HG03060 (cell line): ENCODE results near the gene SLC35A3.
"Not testable (repeated sequence)": the region's sequence is repeated elsewhere in the genome, so short reads cannot be mapped to it uniquely, and the experiment has no call there.

Source experiments
- ATAC-seq: cut with Tn5 transposase; IDR thresholded peaks from one replicate; pipeline ENCODE4 v1.9.1; 2021; ENCODE audit warnings: low read depth, moderate number of reproducible peaks; ENCODE audit not compliant: unreplicated experiment

SLC35A3 gene

DNA sequence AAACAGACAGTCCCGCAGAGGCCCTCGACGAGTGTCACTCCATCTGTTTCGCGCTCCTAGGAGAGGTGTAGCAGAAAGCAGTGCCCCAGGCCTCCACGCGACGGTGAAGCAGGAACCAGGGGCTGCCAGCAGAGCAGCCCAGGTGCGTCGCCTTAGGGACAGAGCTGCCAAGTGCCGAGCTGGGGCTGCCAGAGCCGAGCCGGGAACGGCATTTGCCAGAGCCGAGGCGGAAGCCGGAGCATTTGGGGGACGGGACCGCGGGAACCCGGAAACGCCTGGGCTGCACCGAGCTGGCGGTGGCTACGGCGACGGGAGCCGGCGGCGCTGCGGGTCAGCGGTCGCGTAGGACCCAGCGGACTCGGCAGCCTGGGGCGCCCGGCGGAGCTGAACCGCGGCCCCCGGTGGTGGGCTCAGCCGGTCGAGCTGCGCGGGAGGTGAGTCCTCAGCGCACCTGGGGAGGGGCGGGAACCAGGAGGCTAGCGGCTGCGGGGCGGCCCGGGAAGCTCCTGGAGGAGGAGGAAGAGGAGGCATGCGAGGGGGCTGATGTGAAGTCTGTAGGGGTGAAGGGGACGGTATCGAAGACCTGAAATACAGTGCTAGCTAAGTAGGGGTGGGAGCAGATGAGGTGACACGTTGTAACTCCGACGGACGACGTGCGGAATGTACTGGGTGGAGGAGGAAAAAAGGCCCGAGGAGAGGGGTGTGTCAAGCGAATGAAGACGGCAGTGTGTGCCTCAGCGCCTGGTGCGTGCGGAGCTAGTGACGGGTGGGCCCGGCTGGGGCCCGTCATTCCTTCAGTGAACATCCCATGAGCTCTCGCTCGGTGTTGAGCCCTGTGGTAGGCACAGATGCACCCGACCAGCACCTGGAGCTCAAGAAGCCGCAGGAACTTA, at the start of gene SLC35A3:
TSS of gene SLC35A3 (plus strand) at position 268 of the 893 bp plus-strand sequence. CDS start 23,559 bp downstream, outside the sequence.
- peak; percentile 73 for ATAC-seq

- ATAC-seq = no peak
Measured at GRCh38 chr1:99934801-99935200, 35.0 kb upstream of the SLC35A3 start.

DNA sequence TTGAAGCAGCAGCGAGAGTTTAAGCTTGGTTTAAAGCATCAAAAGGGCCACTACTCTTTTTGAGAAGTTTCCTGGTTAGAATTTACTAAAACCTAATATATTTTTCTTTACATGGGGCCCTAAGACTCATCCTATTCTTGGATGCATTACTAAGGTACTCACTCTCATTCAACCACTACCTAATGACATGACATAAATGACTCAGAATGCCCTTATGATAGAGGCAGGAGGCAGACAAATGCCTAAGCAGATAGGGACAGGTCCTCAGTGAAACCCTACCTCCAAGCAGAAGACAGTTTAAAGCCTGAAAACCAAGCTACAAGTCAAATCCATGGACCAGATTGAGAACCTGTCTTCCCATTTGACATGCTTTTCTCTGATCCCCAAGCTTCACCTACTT, 34.3 kb upstream of the SLC35A3 start:
- no peak for ATAC-seq

GRCh38 chr1:99936071-99936470, 33.7 kb upstream of the SLC35A3 start:
- ATAC-seq = no peak

- no peak for ATAC-seq
Measured at GRCh38 chr1:99942723-99943122, 27.1 kb upstream of the SLC35A3 start.

DNA sequence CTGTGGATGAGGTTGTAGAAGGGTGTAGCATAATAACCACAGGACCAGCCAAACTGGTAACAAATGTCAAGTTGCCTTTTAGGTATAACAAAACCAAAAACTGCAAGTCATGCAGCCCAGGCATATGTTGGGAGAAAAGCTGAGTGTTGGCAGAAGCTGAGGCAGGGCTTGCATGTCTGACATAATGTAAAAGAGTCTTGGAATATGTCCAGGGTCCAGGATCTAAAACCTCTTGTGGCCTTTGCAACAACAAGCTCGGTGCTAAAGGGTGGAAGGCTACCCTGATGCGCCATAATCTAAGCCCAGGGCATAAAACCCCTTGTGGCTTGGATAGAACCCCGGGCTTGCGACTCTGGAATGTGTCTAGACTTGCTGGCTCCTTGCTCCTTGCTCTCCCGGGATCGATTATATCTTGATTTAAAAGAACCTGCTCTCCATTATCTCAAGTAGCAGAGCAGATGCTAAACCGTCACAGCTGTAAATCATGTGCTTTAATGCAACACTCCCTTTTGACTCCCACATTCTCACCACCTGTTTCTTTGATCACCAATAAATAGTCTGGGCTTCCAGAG, 26.5 kb upstream of the SLC35A3 start:
- ATAC-seq = no peak

- no peak for ATAC-seq
Measured at GRCh38 chr1:99944192-99944591, 25.6 kb upstream of the SLC35A3 start.

DNA sequence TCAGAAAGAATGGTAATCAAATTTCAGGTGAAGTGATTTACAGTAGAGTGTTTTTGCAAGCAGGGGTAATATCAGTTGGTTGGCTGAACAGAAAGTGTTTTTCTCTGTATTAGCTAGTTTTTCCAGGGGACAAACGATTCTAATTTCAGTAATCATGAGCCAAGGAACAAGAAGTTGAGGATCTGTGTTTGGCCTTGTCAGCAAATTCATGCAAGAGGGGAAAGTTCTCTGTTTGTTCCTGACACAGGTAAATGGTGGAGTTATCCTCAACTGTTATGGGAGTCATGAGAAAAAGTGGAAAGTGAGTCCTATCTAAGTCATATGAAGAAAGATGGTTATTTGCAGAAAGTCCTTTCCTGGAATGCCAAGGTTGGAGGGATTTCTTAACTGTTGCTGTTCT, 24.6 kb upstream of the SLC35A3 start:
- no peak for ATAC-seq

DNA sequence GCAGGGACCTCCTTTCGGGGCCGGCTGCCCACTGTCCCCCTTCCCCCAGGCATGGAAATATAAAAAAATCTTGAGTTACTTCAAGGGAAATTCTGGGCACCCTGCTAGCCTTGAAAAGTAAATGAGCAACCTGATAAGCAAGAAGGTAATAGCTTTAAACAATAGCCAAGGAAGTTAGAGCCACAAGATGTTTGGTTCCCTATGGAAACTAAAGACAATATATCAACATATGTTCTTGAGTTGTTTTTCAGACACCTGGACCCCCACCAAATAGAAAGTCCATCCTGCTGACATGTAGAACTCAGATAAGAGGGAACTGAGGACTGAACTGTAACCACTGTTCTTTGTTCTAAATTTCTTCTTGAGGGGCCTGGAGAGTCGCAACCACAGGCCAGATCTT, 19.3 kb upstream of the SLC35A3 start:
- no peak for ATAC-seq

GRCh38 chr1:99952522-99952921, 17.3 kb upstream of the SLC35A3 start:
- ATAC-seq = no peak

DNA sequence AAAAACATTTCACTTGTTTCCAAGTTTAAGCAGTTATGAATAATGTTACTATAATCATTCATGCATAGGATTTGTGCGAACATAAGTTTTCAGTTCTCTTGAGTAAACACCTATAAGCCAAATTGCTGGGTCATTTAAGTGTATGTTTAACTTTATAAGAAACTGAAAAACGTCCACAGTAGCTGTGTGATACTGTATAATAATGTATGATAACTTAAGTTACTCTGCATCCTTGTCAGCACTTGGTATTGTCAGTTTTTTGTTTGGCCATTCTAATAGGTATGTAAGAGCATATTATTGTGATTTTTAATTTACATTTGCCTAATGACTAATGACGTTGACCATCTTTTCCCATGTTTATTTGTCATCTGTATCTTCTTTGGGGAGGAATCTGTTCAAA, 14.4 kb upstream of the SLC35A3 start:
- ATAC-seq = no peak

- ATAC-seq = no peak
Measured at GRCh38 chr1:99956755-99957154, 13.0 kb upstream of the SLC35A3 start.

- no peak for ATAC-seq
Measured at GRCh38 chr1:99957818-99958217, 12.0 kb upstream of the SLC35A3 start.

DNA sequence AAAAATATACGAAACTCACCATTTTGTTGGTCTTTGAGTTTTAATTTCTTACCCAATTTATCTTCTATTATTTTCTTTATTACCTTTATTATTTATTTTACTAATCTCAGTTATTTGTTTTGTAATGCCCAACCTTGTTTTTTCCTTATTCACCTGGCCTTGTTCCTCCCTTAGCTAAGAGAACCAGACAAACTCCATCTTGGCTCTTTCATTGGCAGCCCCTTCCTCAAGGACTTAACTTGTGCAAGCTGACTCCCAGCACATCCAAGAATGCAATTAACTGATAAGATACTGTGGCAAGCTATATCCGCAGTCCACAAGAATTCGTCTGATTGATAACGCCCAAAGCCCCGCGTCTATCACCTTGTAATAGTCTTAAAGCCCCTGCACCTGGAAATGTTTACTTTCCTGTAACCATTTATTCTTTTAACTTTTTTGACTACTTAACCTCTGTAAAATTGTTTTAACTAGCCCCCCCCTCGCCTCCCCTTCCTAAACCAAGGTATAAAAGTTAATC, 10.5 kb upstream of the SLC35A3 start:
- ATAC-seq = not testable (repeated sequence)

DNA sequence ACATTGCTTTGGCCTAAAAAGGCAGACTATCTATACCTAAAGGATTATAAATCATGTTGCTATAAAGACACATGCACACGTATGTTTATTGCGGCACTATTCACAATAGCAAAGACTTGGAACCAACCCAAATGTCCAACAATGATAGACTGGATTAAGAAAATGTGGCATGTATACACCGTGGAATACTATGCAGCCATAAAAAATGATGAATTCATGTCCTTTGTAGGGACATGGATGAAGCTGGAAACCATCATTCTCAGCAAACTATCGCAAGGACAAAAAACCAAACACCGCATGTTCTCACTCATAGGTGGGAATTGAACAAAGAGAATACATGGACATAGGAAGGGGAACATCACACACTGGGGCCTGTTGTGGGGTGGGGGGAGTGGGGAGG, 9.5 kb upstream of the SLC35A3 start:
- ATAC-seq = not testable (repeated sequence)

DNA sequence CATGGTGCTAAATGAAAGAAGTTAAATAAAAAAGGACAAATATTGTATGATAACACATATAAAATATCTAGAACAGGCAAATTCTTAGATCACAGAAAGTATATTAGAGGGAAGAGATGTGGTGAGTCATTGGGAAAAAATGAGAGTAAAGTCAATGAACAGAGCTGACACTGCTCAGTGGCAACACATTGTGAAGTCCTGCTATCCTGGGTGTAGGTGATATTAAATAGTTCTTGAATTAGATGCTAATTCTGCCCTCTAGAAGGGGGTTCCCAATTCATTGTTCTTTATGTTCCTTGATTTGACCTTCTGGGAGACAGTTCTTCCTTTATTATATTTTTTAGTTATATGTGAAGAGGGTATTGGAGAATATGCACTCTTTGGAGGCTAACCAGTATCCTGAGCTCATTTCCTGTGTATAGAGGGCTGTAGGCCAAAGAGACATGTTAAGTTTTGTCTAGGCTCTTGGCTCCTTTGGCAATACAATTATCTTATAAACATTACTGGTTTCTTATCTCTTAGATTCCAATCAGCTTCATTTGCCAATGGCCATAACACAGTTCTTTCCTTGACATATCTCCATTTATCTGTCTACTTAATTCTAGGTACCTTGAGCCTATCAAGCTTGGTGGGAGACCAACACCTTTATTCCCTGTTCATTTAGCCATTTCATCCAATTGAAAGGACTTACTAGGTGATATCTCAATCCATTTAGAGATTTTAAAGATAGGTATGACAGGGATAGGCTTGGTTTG, 6.6 kb upstream of the SLC35A3 start:
- ATAC-seq = no peak

DNA sequence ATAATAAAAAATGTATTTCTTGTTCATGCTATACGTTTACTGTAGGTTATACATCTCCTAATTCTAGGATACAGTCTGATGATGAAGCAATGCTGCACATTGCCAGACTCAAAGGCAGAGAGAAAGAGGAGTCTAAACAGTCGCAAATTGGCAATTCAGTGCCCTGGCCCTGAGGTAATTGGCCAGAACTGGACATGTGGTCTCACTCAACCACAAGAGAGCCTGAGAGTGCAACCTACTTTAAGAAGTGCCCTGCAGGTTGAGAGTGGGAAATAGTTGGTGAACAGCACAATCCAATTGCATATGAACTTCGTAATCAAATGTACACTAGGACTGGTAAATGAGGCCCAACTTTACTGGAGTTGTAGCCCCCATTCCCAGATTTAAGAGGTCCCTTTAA, 5.0 kb upstream of the SLC35A3 start:
- no peak for ATAC-seq

- ATAC-seq = no peak
Measured at GRCh38 chr1:99965646-99966375, 4.0 kb upstream of the SLC35A3 start.

GRCh38 chr1:99968214-99968613, 1.6 kb upstream of the SLC35A3 start:
- ATAC-seq = no peak

- peak; percentile 12 for ATAC-seq
Measured at GRCh38 chr1:99969260-99969728, 502 bp upstream of the SLC35A3 start.
